Liver (tissue), 9 donors: ENCODE data around the gene ANKRD23. TPM values are rescaled to one million over a fixed set of nuclear protein-coding genes. Genes with fewer than 3 reads are reported as not detected.

Source experiments
- DNase-seq: peaks from one replicate; pipeline ENCODE4 v3.0.0-alpha.2; 2017; ENCODE audit warnings: low spot score
- H3K27ac ChIP-seq, 2 donors: one replicate each; pipeline ENCODE4 v1.7.0; 2013; ENCODE audit warnings: inconsistent platforms in 2 of 2, low read length in 2 of 2, control low read depth in 1 of 2, low read depth in 1 of 2, mild to moderate bottlenecking in 1 of 2
- H3K27me3 ChIP-seq, 4 donors: one replicate each; pipeline versions ENCODE4 v1.6.1 to v1.7.0; 2013; ENCODE audit warnings: low read length in 3 of 4, inconsistent platforms in 1 of 4, mild to moderate bottlenecking in 1 of 4, moderate library complexity in 1 of 4; ENCODE audit not compliant: control insufficient read depth in 4 of 4, insufficient read depth in 4 of 4
- H3K36me3 ChIP-seq, 4 donors: one replicate each; pipeline versions ENCODE4 v1.6.1 to v1.7.0; 2013; ENCODE audit warnings: low read length in 3 of 4, mild to moderate bottlenecking in 3 of 4, low read depth in 1 of 4, moderate library complexity in 1 of 4; ENCODE audit not compliant: control insufficient read depth in 4 of 4, insufficient read depth in 3 of 4
- H3K4me1 ChIP-seq, 4 donors: one replicate each; pipeline versions ENCODE4 v1.6.1 to v1.7.0; 2013; ENCODE audit warnings: low read length in 3 of 4, mild to moderate bottlenecking in 3 of 4, moderate library complexity in 1 of 4; ENCODE audit not compliant: control insufficient read depth in 4 of 4, insufficient read depth in 4 of 4
- H3K4me3 ChIP-seq, 3 donors: one replicate each; pipeline versions ENCODE4 v1.6.1 to v1.7.0; 2013; ENCODE audit warnings: low read length in 3 of 3, control low read depth in 1 of 3, low read depth in 1 of 3, mild to moderate bottlenecking in 1 of 3
- H3K9ac ChIP-seq, 2 donors: one replicate each; pipeline ENCODE4 v1.7.0; 2013; ENCODE audit warnings: low read length in 2 of 2, mild to moderate bottlenecking in 2 of 2, moderate library complexity in 2 of 2, control low read depth in 1 of 2, low read depth in 1 of 2
- H3K9me3 ChIP-seq, 4 donors: one replicate each; pipeline versions ENCODE4 v1.6.1 to v1.7.0; 2013; ENCODE audit warnings: low read length in 3 of 4; ENCODE audit not compliant: control insufficient read depth in 4 of 4
- EGR1 ChIP-seq, 2 donors: IDR thresholded peaks; 2 replicates each; pipeline ENCODE4 v1.6.1; 2016 to 2018; ENCODE audit warnings: antibody characterized with exemption in 2 of 2, low read depth in 2 of 2
- FOXA2 ChIP-seq: IDR thresholded peaks from 2 replicates; pipeline ENCODE4 v1.6.1; 2016; ENCODE audit warnings: antibody characterized with exemption
- GABPA ChIP-seq, 2 donors: IDR thresholded peaks in 1 of 2; conservative IDR thresholded peaks in 1 of 2; 2 replicates each; pipeline ENCODE4 v1.6.1; 2016; ENCODE audit warnings: antibody characterized with exemption in 2 of 2, mild to moderate bottlenecking in 1 of 2, moderate library complexity in 1 of 2
- HNF4G ChIP-seq: IDR thresholded peaks from 2 replicates; pipeline ENCODE4 v1.6.1; 2016; ENCODE audit warnings: antibody characterized with exemption
- JUND ChIP-seq, 2 donors: IDR thresholded peaks; 2 replicates each; pipeline ENCODE4 v1.6.1; 2016; ENCODE audit warnings: antibody characterized with exemption in 2 of 2
- RAD21 ChIP-seq, 2 donors: IDR thresholded peaks; 2 replicates each; pipeline ENCODE4 v1.6.1; 2016; ENCODE audit warnings: antibody characterized with exemption in 2 of 2, mild to moderate bottlenecking in 2 of 2
- SP1 ChIP-seq: IDR thresholded peaks from 2 replicates; pipeline ENCODE4 v1.6.1; 2018; ENCODE audit warnings: antibody characterized with exemption, mild to moderate bottlenecking
- YY1 ChIP-seq: IDR thresholded peaks from 2 replicates; pipeline ENCODE4 v1.6.1; 2016; ENCODE audit warnings: antibody characterized with exemption, mild to moderate bottlenecking
- WGBS: extraction: QIAGEN DNeasy Blood & Tissue Kit; methylation state at CpG from one replicate; pipeline ENCODE4 v1.1.7; 2013; 5-methylcytosine and 5-hydroxymethylcytosine counted together
- polyA plus RNA-seq, 2 donors: library from polyadenylated mRNA; stranded (reverse) in 1 of 2; unstranded in 1 of 2; fragments of 200-250 nt in 1 of 2; fragments of >200 nt in 1 of 2; fragmentation: Nextera tagmentation in 1 of 2; extraction: Ambion mirVana in 1 of 2; gene quantifications; one replicate each; pipeline versions ENCODE4 v1.2.1 to v1.2.3, GENCODE V29; 2013 to 2015
- total RNA-seq, 2 donors: library from RNA; depleted of rRNA; stranded (reverse); fragments of >200 nt; gene quantifications; one replicate each; pipeline ENCODE4 v1.2.3, GENCODE V29; 2014
- TF ChIP-seq, protein P1 (sequence below): IDR thresholded peaks from 2 replicates; pipeline ENCODE4 v1.6.1; 2016; ENCODE audit warnings: antibody characterized with exemption, mild to moderate bottlenecking
- TF ChIP-seq, protein P2 (sequence below): IDR thresholded peaks from 2 replicates; pipeline ENCODE4 v1.6.1; 2016; ENCODE audit warnings: antibody characterized with exemption
- TF ChIP-seq, protein P3 (sequence below): IDR thresholded peaks from 2 replicates; pipeline ENCODE4 v1.6.1; 2016; ENCODE audit warnings: antibody characterized with exemption
- TF ChIP-seq, protein P4 (sequence below): fragments of 150-350 bp; IDR thresholded peaks from 2 replicates; pipeline ENCODE4 v1.5.1; 2017; ENCODE audit warnings: improper control_type of control experiment, low read depth, low read length; ENCODE audit not compliant: missing input control
- TF ChIP-seq, protein P5 (sequence below): IDR thresholded peaks from 2 replicates; pipeline ENCODE4 v1.6.1; 2016; ENCODE audit warnings: antibody characterized with exemption
- donor health status: healthy.
- donor health status: healthy.
- donor health status: healthy.
- donor health status: healthy.
- donor health status: healthy.

ANKRD23 gene
- total RNA-seq: 1 to 10 TPM; 1.4 to 4.2 TPM
- 1 to 10 TPM in 1 of 2 donors, under 1 TPM in 1; 0.82 to 2.4 TPM for polyA plus RNA-seq

DNA sequence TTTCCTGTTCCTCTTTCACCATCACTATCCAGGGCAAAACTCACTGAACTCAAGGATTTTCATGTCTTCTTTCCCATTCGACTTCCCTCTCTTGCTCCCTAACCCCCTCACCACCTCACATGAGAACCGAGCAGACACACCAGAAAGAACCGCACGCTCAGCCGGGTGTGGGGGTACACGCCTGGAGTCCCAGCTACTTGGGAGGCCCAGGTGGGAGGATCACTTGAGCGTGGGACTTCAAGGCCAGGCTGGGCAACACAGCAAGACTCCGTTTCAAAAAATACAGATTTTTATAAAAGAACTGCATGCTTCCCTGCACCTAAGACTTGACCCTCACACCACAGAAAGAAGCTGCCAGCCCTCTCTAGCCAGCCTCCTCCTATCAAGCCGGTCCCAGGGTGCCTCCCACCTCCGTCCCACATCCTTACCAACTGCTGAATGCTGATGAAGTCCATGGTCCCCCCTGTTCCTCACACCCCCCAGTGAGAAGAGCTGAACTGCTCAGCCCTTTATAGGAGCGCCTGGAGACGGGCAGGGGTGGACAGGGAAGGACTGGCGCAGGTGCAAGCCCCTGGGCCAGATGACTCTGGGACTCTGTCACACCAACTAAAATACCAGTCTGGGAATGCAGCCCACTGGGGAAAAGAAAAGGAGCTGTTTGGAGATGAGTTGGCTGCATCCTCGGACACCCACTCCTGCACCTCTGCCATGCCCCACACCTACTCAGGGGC lies at the start of gene ANKRD23:
TSS of gene ANKRD23 (minus strand) at position 484 of the 731 bp plus-strand sequence. CDS start at position 455, 29 bp downstream.
- Histone ChIP-seq H3K9ac (no peak within 1 kb of the TSS), H3K4me3 (no peak within 1 kb of the TSS), H3K9me3 (no peaks in the 10 kb centered on the region), H3K36me3 (peaks cover 0 to 6% (median 0%) of the 10 kb centered on the region in 4 donors), H3K4me1 (peaks cover 5 to 16% (median 9%) of the 10 kb centered on the region in 4 donors), H3K27ac (no peak within 1 kb of the TSS), H3K27me3 (no peaks in the 10 kb centered on the region)
- 97% methylated on average over 14 of the region's 14 CpGs for WGBS
- TF ChIP-seq YY1 (no peak), GABPA (IDR thresholded peaks at IDR 0.05 in 1 of 2, conservative IDR thresholded peaks at IDR 0.05 in 1 of 2) (no peak), FOXA2 (no peak), JUND (IDR thresholded peaks at IDR 0.05) (no peak), SP1 (no peak), RAD21 (IDR thresholded peaks at IDR 0.05) (no peak), EGR1 (IDR thresholded peaks at IDR 0.05; ENCODE audit: low read depth in 2 of 2) (no peak), HNF4G (no peak)
- TF ChIP-seq, protein P1, sequence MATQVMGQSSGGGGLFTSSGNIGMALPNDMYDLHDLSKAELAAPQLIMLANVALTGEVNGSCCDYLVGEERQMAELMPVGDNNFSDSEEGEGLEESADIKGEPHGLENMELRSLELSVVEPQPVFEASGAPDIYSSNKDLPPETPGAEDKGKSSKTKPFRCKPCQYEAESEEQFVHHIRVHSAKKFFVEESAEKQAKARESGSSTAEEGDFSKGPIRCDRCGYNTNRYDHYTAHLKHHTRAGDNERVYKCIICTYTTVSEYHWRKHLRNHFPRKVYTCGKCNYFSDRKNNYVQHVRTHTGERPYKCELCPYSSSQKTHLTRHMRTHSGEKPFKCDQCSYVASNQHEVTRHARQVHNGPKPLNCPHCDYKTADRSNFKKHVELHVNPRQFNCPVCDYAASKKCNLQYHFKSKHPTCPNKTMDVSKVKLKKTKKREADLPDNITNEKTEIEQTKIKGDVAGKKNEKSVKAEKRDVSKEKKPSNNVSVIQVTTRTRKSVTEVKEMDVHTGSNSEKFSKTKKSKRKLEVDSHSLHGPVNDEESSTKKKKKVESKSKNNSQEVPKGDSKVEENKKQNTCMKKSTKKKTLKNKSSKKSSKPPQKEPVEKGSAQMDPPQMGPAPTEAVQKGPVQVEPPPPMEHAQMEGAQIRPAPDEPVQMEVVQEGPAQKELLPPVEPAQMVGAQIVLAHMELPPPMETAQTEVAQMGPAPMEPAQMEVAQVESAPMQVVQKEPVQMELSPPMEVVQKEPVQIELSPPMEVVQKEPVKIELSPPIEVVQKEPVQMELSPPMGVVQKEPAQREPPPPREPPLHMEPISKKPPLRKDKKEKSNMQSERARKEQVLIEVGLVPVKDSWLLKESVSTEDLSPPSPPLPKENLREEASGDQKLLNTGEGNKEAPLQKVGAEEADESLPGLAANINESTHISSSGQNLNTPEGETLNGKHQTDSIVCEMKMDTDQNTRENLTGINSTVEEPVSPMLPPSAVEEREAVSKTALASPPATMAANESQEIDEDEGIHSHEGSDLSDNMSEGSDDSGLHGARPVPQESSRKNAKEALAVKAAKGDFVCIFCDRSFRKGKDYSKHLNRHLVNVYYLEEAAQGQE: no peak
- TF ChIP-seq, protein P2, sequence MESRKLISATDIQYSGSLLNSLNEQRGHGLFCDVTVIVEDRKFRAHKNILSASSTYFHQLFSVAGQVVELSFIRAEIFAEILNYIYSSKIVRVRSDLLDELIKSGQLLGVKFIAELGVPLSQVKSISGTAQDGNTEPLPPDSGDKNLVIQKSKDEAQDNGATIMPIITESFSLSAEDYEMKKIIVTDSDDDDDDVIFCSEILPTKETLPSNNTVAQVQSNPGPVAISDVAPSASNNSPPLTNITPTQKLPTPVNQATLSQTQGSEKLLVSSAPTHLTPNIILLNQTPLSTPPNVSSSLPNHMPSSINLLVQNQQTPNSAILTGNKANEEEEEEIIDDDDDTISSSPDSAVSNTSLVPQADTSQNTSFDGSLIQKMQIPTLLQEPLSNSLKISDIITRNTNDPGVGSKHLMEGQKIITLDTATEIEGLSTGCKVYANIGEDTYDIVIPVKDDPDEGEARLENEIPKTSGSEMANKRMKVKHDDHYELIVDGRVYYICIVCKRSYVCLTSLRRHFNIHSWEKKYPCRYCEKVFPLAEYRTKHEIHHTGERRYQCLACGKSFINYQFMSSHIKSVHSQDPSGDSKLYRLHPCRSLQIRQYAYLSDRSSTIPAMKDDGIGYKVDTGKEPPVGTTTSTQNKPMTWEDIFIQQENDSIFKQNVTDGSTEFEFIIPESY: no peak
- TF ChIP-seq, protein P3, sequence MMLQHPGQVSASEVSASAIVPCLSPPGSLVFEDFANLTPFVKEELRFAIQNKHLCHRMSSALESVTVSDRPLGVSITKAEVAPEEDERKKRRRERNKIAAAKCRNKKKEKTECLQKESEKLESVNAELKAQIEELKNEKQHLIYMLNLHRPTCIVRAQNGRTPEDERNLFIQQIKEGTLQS: no peak
- TF ChIP-seq, protein P4, sequence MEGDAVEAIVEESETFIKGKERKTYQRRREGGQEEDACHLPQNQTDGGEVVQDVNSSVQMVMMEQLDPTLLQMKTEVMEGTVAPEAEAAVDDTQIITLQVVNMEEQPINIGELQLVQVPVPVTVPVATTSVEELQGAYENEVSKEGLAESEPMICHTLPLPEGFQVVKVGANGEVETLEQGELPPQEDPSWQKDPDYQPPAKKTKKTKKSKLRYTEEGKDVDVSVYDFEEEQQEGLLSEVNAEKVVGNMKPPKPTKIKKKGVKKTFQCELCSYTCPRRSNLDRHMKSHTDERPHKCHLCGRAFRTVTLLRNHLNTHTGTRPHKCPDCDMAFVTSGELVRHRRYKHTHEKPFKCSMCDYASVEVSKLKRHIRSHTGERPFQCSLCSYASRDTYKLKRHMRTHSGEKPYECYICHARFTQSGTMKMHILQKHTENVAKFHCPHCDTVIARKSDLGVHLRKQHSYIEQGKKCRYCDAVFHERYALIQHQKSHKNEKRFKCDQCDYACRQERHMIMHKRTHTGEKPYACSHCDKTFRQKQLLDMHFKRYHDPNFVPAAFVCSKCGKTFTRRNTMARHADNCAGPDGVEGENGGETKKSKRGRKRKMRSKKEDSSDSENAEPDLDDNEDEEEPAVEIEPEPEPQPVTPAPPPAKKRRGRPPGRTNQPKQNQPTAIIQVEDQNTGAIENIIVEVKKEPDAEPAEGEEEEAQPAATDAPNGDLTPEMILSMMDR: no peak
- TF ChIP-seq, protein P5, sequence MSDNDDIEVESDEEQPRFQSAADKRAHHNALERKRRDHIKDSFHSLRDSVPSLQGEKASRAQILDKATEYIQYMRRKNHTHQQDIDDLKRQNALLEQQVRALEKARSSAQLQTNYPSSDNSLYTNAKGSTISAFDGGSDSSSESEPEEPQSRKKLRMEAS: no peak
- no peak for DNase-seq
